ENCODE measurements around the gene WDR35.
"Not testable (repeated sequence)": the region's sequence is repeated elsewhere in the genome, so short reads cannot be mapped to it uniquely, and the experiment has no call there.

Gene WDR35

DNA sequence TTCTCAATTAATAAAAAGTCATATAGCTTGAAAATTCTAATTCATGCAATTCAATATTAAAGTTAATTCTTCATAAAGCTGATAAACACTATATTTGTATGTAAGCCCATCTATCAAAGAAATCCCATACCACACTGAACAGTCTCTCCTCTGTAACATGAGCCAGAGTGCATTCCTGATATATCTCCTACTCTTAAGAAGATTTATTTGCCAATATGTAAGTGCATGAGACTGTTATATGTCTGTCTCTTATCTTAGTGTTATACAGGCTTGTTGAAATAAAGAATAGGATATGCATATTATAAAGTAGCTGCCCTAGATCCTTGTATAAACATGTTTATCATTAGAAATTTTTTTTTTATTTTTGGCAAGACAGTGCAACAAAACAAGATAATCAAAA, 47.7 kb downstream of the WDR35 start:
- no peak for DNase-seq (ENCODE audit: low read depth in 2 of 2)

DNA sequence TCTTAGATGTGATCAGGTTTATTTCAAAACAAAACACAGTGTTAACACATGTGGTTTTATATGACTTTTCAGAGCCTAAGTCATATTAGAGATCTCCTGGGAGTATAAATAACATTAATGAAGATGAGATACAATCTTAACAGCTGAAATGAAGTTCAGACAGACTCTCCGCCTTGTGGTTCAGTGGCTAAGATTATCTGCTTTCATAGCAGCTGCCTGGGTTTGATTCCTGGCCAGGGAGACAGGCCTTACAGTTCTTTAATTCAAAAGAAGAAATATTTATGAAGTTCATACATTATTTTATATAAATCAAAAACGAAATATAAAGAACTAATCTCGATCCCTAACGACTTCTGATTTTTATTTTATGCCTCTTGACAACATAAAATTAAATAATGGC, 52.9 kb downstream of the WDR35 start:
- no peak for DNase-seq (ENCODE audit: low read depth in 2 of 2)

GRCh38 chr2:19936203-19936602, 53.7 kb downstream of the WDR35 start:
- no peak for DNase-seq (ENCODE audit: low read depth in 2 of 2)

GRCh38 chr2:19933351-19933981, 56.4 kb downstream of the WDR35 start:
- no peak for DNase-seq (ENCODE audit: low read depth in 2 of 2)

DNA sequence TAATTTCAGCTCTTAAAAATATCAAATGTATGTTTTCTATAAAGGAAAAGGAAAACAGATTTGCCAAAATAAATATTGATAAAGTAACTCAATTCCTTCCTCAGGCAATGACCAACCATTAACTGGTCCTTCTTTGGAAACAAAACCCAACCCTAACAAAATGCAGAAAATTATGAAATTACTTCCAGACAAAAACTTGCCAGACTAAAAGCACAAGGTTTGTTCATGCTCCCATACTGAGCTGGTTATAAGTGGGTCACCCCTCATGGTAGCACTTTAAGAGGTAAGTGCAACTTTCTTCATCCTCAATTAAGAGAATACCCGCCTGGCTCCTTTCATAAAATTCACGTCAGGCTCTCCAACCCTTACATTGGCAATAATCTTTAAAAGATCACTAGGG, 57.0 kb downstream of the WDR35 start:
- no peak for DNase-seq (ENCODE audit: low read depth in 2 of 2)

DNA sequence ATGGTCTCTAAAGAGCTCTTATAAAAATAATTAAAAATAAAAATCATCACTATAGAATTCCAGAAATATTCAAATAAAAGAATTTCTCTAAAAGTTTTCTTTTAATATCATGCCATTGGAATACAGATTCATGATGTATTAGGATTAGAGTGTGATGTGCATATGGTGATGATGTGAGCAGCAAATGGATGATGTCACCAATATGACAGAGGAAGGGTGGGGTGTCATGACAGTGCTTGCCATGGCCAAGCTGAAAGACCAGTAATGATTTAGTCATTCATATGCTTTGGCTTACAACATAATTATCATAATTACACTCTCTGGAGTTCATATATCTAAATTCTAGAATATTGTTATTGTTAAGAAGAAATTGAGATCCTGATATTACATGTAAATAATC, 60.7 kb downstream of the WDR35 start:
- DNase-seq (ENCODE audit: low read depth in 2 of 2) = no peak

DNA sequence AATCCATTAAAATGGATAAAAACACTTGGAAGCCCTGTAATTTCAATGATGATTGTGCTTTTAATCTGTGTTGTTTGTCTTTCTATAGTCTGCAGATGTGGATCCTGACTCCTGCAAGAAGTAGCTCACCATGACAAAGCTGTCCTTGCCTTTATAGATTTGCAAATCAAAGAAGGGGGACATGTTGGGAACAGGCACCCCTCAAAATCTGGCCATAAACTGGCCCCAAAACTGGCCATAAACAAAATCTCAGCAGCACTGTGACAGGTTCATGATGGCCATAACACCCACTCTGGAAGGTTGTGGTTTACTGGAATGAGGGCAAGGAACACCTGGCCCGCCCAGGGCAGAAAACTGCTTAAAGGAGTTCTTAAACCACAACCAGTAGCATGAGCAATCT, 62.1 kb downstream of the WDR35 start:
- not testable (repeated sequence) for DNase-seq (ENCODE audit: low read depth in 2 of 2)

GRCh38 chr2:19924526-19924925, 65.4 kb downstream of the WDR35 start:
- DNase-seq (ENCODE audit: low read depth in 2 of 2) = not testable (repeated sequence)

- not testable (repeated sequence) for DNase-seq (ENCODE audit: low read depth in 2 of 2)
Measured at GRCh38 chr2:19922188-19922587, 67.7 kb downstream of the WDR35 start.

DNA sequence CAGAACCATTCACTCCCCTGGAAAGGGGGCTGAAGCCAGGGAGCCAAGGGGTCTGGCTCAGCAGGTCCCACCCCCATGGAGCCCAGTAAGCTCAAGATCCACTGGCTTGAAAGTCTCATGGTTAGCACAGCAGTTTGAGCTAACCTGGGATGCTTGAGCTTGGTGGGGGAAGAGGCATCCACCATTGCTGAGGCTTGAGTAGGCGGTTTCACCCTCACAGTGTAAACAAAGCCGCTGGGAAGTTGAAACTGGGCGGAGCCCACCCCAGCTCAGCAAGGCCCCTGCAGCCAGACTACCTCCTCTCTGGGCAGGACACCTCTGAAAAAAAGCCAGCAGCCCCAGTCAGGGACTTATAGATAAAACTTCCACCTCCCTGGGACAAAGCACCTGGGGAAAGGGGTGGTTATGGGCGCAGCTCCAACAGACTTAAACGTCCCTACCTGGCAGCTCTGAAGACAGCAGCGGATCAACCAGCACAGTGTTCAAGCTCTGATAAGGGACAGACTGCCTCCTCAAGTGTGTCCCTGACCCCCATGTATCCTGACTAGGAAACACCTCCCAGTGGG, 73.4 kb downstream of the WDR35 start:
- DNase-seq (ENCODE audit: low read depth in 2 of 2) = no peak

- DNase-seq (ENCODE audit: low read depth in 2 of 2) = no peak
Measured at GRCh38 chr2:19914266-19914975, 75.5 kb downstream of the WDR35 start.

DNA sequence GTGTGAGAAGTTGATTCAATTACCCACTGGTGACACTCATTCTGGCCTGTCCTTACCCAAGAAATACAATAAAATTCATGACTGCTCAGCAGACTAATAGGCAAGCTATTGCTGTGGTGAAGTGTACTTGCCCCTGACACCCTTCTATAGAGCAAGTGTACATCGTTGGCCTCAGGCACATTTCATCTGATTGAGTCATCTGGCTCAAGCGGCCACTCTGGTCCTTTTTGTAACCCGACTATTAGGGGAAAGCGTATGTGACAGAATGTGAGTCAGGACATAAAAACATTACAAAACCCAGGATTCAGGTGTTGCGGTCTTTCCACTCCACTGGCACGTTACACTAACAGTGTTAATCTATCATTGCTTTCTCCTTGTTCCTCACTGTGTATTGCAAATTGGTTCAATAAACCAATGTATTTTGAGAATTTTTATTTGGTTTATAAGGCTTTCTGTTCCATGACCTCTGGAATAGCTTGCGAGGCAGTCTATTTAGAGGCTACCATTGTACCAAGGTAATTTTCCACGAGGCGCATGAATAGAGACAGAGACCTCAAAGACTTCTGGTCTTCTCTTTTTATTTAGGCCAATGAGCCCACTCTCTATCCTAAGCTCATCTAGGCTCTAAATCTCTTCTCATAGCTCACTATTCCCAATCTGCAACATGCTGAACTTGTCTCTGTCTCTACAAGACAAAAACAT, 77.9 kb downstream of the WDR35 start:
- DNase-seq (ENCODE audit: low read depth in 2 of 2) = no peak

DNA sequence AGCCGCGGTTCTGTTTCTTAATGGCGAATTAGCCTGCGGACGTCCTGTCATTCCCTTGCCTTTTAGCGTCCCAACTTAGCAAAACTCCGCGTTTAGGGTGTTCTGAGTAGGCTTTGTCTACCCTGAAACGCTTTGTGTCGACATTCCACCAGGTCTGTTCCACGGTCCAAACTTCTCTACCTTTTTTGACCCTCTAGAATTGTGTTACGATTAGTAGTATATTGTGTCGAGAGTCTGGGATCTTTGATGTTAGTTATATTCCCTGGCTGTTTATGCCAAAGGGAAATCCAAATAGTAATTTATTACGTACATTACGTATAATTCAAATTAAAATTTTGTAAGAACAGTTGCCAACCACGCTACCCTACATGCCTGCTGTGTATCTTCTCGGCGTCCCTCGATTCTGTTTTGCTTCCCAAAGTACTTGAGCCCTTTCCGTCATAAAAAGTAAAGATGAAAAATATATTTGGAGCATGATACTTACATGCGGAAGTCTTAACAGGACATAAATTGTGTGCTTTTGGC, 87.6 kb downstream of the WDR35 start:
- no peak for DNase-seq (ENCODE audit: low read depth in 2 of 2)

DNA sequence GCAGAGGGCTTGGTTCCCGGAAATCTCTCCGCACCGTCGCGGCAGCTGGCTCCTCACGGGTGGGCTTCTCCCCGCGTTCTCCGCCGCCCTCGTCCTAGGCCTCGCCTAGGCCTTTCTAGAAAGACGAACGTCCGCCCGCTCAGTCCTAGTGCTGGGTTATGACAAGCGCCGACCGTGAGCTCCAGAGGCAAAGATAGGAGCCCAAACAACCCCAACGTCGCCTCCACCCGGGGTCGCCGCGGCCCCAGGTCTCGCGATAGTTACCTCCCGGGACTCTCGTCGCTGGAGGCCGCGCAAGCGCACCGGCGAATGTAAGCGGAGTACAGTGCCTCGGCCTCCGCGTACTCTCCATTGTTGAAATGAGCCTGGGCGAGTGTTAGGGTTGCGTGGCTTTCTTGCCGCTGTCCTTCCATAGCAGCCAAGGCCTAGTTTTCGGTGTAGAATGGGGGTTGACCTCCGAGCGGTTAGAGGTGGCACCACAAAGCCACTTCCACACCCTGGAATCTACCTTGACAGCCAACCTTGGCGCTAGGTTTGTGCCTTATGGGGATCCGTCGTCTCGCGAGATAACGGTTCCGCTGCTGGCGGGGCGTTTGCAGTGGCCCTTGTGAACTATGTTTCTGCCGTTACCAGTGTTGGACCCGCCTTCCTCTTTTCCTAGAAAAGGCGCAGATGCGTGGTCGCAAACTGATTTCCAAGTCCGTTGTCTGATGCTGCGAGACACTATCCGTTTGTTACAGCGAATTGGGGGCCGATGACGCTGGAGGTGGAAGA, 88.3 kb downstream of the WDR35 start, which contains the start of gene TTC32:
TTC32 (minus strand) TSS at position 542 of the 774 bp plus-strand sequence; CDS start at position 413, 129 bp downstream.
- peak; percentile 83 to 85 for DNase-seq (ENCODE audit: low read depth in 2 of 2)

DNA sequence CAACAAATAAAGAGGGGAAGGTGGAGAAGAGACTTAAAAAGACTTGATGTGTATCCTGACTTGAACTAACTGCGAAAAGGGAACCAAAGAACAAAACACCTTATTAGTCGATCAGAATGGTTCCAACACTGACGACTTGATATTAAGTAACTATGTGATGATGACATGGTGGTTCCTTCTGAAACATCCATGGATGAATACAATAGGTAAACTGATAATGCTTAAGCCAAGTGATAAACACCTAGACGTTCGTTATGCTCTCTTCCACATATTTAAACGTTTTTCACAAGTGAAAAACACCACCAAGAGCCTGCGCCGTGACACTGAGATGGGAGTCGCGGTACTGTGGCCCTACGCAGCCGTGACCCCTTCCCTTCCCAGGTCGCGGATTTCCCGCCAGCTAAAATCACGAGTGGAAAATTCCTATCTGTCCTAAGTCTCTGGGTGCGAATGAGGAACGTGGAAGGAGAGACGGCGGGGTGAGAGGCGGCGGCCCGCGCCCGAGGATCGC, 88.9 kb downstream of the WDR35 start:
- DNase-seq (ENCODE audit: low read depth in 2 of 2) = no peak

DNA sequence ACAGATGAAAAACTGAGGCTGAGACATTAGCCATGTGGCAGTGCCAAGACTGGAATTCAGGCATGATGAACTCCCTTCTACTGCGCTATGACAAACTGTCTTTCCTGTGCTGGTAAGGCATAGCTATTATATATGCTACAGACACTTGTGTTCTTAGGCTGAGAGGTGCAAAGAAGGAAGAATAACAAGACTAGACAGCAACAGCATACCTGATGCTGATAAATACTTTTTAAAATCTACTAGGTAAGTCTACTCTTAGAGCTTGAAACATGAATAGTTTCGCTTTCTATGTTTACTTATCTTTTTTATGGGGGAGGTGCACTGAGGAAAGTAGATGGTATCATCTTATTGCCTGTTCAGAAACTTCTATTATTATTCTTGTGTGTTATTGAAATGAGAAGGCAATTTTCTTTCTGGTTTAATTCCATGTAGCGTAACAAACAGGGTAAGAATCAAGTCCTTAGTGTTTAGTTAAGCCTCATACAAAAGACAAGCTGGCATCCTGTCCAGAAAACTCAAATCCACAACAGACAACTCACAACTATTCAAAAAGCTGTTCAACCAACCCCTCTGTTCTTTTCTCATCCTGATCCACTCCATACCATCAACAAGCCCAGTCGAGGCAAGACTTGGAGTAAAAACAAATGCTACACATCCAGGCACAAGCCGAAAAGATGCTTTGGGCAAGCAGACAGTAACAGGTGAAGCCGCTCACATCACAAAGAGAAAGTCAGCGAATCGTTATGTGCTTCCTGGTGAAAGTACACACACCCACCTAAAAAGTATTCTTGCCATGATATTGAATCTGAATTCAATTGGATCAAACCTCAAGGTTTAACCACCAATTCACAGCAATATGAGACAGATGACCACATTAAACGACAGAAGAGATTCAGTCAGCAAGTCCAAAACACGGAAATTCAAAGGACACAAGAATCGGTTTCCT, 89.6 kb downstream of the WDR35 start:
- DNase-seq (ENCODE audit: low read depth in 2 of 2) = no peak

- DNase-seq (ENCODE audit: low read depth in 2 of 2) = no peak
Measured at GRCh38 chr2:19898592-19899329, 91.1 kb downstream of the WDR35 start.

DNA sequence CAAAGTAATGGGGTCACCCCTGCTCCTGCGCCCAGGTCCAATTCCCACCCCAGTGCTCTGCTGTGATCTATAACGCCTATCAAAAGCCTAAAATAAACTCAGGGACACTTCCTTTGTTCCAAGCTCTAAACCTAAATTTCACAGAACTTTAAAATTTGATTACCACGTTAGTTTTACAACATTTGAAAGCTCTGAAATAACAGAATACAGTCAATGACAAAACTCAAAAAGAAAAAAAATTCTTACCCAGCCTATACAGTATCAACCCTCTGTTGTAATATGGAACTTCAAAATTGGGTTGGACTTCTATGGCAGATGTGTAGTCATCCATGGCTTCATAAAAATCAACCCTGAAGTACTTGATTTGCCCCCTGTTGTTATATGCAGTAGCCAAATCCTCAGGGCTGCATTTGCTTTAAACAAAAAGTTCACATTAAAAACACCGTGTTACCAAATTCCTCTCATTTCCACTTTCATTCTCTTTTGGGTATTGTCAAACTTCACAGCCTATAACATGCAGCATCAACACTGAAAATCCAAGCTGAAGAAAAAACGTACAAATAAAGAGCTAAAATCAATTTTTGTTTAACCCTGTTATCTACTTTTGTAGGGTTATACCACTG, 92.2 kb downstream of the WDR35 start:
- DNase-seq (ENCODE audit: low read depth in 2 of 2) = no peak

DNA sequence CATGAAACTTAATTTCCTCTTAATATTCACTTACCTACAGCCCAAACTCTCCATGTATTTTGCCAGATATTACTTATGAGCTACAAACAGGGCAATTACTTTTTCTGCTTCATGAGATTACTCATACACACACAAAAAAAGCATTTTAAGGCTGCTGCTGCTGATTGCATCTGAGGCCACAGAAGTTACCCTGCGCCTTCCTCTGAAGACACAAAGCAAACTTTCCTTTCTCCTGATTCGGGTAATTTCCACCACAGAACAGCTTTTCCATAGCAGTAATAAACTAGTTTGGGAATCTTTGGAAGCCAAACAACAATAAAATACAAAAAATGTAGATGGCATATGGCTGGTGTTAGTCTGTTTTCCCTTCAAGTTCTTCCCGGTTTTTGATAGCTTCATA, 94.4 kb downstream of the WDR35 start:
- DNase-seq (ENCODE audit: low read depth in 2 of 2) = no peak
